ENCODE data around the gene RBM20.

DNA sequence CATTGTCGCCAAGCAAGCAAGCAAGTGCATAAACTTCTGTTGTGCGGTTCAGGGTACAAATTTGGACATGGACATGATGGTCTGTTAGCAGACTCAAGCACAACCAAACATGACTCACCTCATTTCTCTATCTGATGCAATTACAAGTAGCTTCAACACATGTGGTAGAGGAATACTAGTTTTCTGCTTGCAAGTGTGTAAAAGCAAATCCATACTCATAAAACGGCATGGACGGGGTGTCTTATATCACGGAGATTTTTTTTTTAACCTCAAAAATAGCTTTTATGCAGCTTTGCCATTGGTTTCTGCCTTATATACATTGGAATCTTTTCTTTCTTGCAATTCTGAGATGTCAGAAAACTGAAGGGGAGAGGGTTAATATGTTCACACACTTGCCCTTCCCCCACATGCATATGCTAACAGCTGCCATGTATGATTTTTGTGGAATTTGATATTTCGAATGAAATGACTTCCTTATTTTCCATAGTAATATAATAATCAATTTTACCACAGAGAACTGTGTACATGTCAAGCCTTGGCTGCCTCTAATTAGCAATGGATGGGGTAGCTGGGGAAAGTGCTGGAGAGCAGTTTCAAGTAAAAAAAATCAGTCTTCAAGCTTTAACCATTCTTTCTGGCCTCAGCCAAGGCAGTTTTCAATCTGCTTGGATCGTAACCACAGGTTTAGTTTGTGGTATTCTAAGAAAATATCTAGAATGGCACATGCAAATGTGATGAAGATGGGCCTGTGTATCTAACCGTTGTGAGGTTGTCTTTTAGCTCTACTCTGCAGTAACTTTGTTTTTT lies 121.6 kb downstream of the RBM20 start:
- no peak for TF ChIP-seq POLR2A (IDR thresholded peaks at IDR 0.05)
- TF ChIP-seq, protein P1, sequence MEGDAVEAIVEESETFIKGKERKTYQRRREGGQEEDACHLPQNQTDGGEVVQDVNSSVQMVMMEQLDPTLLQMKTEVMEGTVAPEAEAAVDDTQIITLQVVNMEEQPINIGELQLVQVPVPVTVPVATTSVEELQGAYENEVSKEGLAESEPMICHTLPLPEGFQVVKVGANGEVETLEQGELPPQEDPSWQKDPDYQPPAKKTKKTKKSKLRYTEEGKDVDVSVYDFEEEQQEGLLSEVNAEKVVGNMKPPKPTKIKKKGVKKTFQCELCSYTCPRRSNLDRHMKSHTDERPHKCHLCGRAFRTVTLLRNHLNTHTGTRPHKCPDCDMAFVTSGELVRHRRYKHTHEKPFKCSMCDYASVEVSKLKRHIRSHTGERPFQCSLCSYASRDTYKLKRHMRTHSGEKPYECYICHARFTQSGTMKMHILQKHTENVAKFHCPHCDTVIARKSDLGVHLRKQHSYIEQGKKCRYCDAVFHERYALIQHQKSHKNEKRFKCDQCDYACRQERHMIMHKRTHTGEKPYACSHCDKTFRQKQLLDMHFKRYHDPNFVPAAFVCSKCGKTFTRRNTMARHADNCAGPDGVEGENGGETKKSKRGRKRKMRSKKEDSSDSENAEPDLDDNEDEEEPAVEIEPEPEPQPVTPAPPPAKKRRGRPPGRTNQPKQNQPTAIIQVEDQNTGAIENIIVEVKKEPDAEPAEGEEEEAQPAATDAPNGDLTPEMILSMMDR (IDR thresholded peaks at IDR 0.05) = no peak

All from breast epithelium (tissue), 3 donors.